GM23338 (cell line): ENCODE measurements around the gene CRMP1. TPM values are rescaled to one million over a fixed set of nuclear protein-coding genes. Genes with fewer than 3 reads are reported as not detected.

Experiments used
- ATAC-seq: fragments of 200-7000 bp; cut with Tn5 transposase; 3 replicates; pipeline ENCODE4 v1.9.1; 2020
- DNase-seq: peaks from one replicate; pipeline ENCODE4 v3.0.0-alpha.2; 2015; ENCODE audit warnings: low spot score
- H2AFZ ChIP-seq: fragments of 200-600 bp; sonication (generic); 2 replicates; pipeline ENCODE4 v1.8.0; 2016; ENCODE audit warnings: antibody characterized with exemption, mild to moderate bottlenecking, moderate library complexity
- H3F3A ChIP-seq: fragments of 200-600 bp; sonication (generic); replicated peaks from 2 replicates; pipeline ENCODE4 v1.8.0; 2017; ENCODE audit warnings: antibody characterized with exemption, mixed run types, low read depth
- H3K27ac ChIP-seq: fragments of 200-600 bp; sonication (generic); 2 replicates; pipeline ENCODE4 v1.6.1; 2016; ENCODE audit warnings: low read depth
- H3K27me3 ChIP-seq: fragments of 200-600 bp; sonication (generic); 2 replicates; pipeline ENCODE4 v1.8.0; 2016; ENCODE audit warnings: mild to moderate bottlenecking, mixed run types, moderate library complexity; ENCODE audit not compliant: insufficient read depth
- H3K36me3 ChIP-seq: fragments of 200-600 bp; sonication (generic); 2 replicates; pipeline ENCODE4 v1.8.0; 2016; ENCODE audit warnings: mild to moderate bottlenecking; ENCODE audit not compliant: insufficient read depth
- H3K4me1 ChIP-seq: fragments of 200-600 bp; sonication (generic); 2 replicates; pipeline ENCODE4 v1.8.0; 2016; ENCODE audit warnings: mild to moderate bottlenecking, moderate library complexity; ENCODE audit not compliant: insufficient read depth
- H3K4me2 ChIP-seq: fragments of 200-600 bp; sonication (generic); 2 replicates; pipeline ENCODE4 v1.7.1; 2017; ENCODE audit warnings: mixed run types
- H3K4me3 ChIP-seq: fragments of 200-600 bp; sonication (generic); 2 replicates; pipeline ENCODE4 v1.6.1; 2016; ENCODE audit warnings: mixed run types
- H3K79me2 ChIP-seq: fragments of 200-600 bp; sonication (generic); replicated peaks from 2 replicates; pipeline ENCODE4 v1.8.0; 2017; ENCODE audit warnings: mild to moderate bottlenecking; ENCODE audit not compliant: insufficient read depth
- H3K9me2 ChIP-seq: fragments of 200-600 bp; sonication (generic); 2 replicates; pipeline ENCODE4 v1.8.0; 2017; ENCODE audit not compliant: insufficient read depth
- H4K20me1 ChIP-seq: fragments of 200-600 bp; sonication (generic); replicated peaks from 2 replicates; pipeline ENCODE4 v1.8.0; 2017; ENCODE audit warnings: mild to moderate bottlenecking; ENCODE audit not compliant: insufficient read depth
- H3K27ac Mint-ChIP-seq: 2 replicates; pipeline ENCODE4 v1.8.0; 2020; ENCODE audit warnings: inconsistent platforms, mild to moderate bottlenecking, moderate library complexity, mixed read lengths
- H3K27me3 Mint-ChIP-seq: 3 replicates; pipeline ENCODE4 v1.8.0; 2022; ENCODE audit warnings: low read depth, mild to moderate bottlenecking, moderate library complexity, mixed read lengths, inconsistent platforms; ENCODE audit not compliant: insufficient read depth, poor library complexity
- H3K36me3 Mint-ChIP-seq: 3 replicates; pipeline ENCODE4 v1.8.0; 2021; ENCODE audit warnings: low read depth, mild to moderate bottlenecking, inconsistent platforms, moderate library complexity, mixed read lengths
- H3K4me1 Mint-ChIP-seq: 3 replicates; pipeline ENCODE4 v1.8.0; 2020; ENCODE audit warnings: mild to moderate bottlenecking, inconsistent platforms, mixed read lengths
- H3K4me3 Mint-ChIP-seq: 3 replicates; pipeline ENCODE4 v1.8.0; 2021; ENCODE audit warnings: moderate library complexity, mild to moderate bottlenecking, inconsistent platforms, mixed read lengths
- H3K9me3 Mint-ChIP-seq: 3 replicates; pipeline ENCODE4 v1.8.0; 2020; ENCODE audit warnings: moderate library complexity, mild to moderate bottlenecking, inconsistent platforms, mixed read lengths
- CREB1 ChIP-seq: fragments of 250-450 bp; sonication (Bioruptor Pico); IDR thresholded peaks from 2 replicates; pipeline ENCODE4 v1.5.0; 2020; ENCODE audit warnings: low read depth, mild to moderate bottlenecking, moderate library complexity
- EZH2 ChIP-seq: fragments of 200-600 bp; sonication (generic); IDR thresholded peaks from one replicate; pipeline ENCODE4 v1.8.0; 2017; ENCODE audit warnings: antibody characterized with exemption, mild to moderate bottlenecking, low read depth; ENCODE audit not compliant: unreplicated experiment
- EZH2phosphoT487 ChIP-seq: fragments of 200-600 bp; sonication (generic); IDR thresholded peaks from one replicate; pipeline ENCODE4 v1.8.1; 2018; ENCODE audit warnings: antibody characterized with exemption; ENCODE audit not compliant: unreplicated experiment
- JUNB ChIP-seq: IDR thresholded peaks from one replicate; pipeline ENCODE4 v1.6.1; 2016; ENCODE audit warnings: antibody characterized with exemption; ENCODE audit not compliant: unreplicated experiment
- NANOG ChIP-seq: IDR thresholded peaks from 2 replicates; pipeline ENCODE4 v1.6.1; 2016; ENCODE audit warnings: antibody characterized with exemption, borderline replicate concordance
- POLR2AphosphoS5 ChIP-seq: IDR thresholded peaks from 2 replicates; pipeline ENCODE4 v1.6.1; 2016; ENCODE audit warnings: antibody characterized with exemption, low read depth
- STAT1 ChIP-seq: IDR thresholded peaks from one replicate; pipeline ENCODE4 v1.6.1; 2016; ENCODE audit warnings: antibody characterized with exemption; ENCODE audit not compliant: unreplicated experiment
- ZNF114 ChIP-seq: fragments of 250-450 bp; sonication (Bioruptor Pico); IDR thresholded peaks from 2 replicates; pipeline ENCODE4 v1.5.0; 2020; ENCODE audit warnings: mild to moderate bottlenecking, moderate library complexity
- ZNF331 ChIP-seq: fragments of 250-450 bp; sonication (Bioruptor Pico); IDR thresholded peaks from 2 replicates; pipeline ENCODE4 v1.5.0; 2020; ENCODE audit warnings: low read depth, mild to moderate bottlenecking, moderate library complexity
- polyA plus RNA-seq: library from polyadenylated mRNA; unstranded; fragments of >200 nt; fragmentation: Nextera tagmentation; extraction: Ambion mirVana; gene quantifications from 2 replicates; pipeline ENCODE4 v1.2.1, GENCODE V29; 2016
- total RNA-seq: library from RNA; depleted of rRNA; stranded (reverse); fragments of >200 nt; shearing (Covaris generic); gene quantifications from 2 replicates; pipeline ENCODE4 v1.2.3, GENCODE V29; 2014
- TF ChIP-seq, protein P1 (sequence below): fragments of 250-450 bp; sonication (Bioruptor Pico); IDR thresholded peaks from 2 replicates; pipeline ENCODE4 v1.5.0; 2020; ENCODE audit warnings: mild to moderate bottlenecking, moderate library complexity
- TF ChIP-seq, protein P2 (sequence below): IDR thresholded peaks from one replicate; pipeline ENCODE4 v1.6.1; 2018; ENCODE audit warnings: antibody characterized with exemption; ENCODE audit not compliant: unreplicated experiment
- TF ChIP-seq, protein P3 (sequence below), 2 experiments: fragments of 200-600 bp in 1 of 2; sonication (generic) in 1 of 2; conservative IDR thresholded peaks; 2 replicates each; pipeline versions ENCODE4 v1.5.1 to v1.6.1; 2016 to 2017; ENCODE audit warnings: antibody characterized with exemption in 2 of 2, low read depth in 2 of 2, mild to moderate bottlenecking in 2 of 2, moderate library complexity in 1 of 2
- TF ChIP-seq, protein P4 (sequence below): IDR thresholded peaks from 2 replicates; pipeline ENCODE4 v1.6.1; 2016; ENCODE audit warnings: antibody characterized with exemption

The CRMP1 gene
- total and polyA plus RNA-seq, 2 experiments from 2014 or later = 52.7 to 146 TPM

DNA sequence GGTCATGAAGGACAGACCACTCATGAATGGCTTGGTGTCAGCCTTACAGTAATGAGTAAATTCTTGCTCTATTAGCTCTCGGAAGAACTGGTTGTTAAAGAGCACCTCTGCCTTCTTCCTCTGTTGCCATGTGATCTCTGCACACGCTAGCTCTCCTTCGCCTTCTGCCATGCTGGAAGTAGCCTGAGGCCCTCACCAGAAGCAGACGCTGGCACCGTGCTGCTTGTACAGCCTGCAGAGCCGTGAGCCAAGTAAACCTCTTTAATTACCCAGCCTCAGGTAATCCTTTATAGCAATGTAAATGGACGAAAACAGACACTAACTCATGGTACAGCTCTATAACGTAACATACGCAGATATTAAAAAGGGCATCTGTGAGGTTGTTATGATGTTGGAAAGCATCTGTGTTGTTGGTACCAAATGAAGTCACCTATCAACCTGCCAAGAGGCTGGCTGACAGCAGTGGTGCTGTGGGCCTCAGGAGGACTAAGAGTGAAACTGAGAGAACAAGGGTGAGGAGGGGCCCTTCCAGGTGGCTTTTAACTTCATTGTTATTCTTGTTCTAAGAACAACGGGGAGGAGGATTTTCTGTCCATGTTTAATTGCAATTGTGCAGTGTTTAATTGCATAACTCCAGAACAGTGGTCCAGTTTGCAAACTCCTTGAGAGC lies 69.2 kb downstream of the CRMP1 start:
- Mint-ChIP-seq H3K27me3 (peaks cover 10% of the 10 kb centered on the region), H3K4me1 (peaks cover 6% of the 10 kb centered on the region; the same call in 1 of the 3 replicates), H3K36me3 (peaks cover 84% of the 10 kb centered on the region), H3K4me3 (no peak overlapping the region), H3K27ac (no peak overlapping the region), H3K9me3 (no peaks in the 10 kb centered on the region)
- Histone ChIP-seq H3K27ac (no peak overlapping the region), H3K79me2 (no peaks in the 10 kb centered on the region), H3K9me2 (no peaks in the 10 kb centered on the region), H3K4me1 (no peaks in the 10 kb centered on the region), H3K4me2 (no peak overlapping the region), H3K4me3 (no peak overlapping the region), H4K20me1 (peaks cover 26% of the 10 kb centered on the region), H3K27me3 (no peaks in the 10 kb centered on the region), H3F3A (peaks cover 8% of the 10 kb centered on the region; the same call in 1 of the 2 replicates), H3K36me3 (peaks cover 7% of the 10 kb centered on the region), H2AFZ (no peak overlapping the region)
- no peak for ATAC-seq
- TF ChIP-seq EZH2phosphoT487 = no peak
- TF ChIP-seq STAT1 = no peak
- TF ChIP-seq, protein P1, sequence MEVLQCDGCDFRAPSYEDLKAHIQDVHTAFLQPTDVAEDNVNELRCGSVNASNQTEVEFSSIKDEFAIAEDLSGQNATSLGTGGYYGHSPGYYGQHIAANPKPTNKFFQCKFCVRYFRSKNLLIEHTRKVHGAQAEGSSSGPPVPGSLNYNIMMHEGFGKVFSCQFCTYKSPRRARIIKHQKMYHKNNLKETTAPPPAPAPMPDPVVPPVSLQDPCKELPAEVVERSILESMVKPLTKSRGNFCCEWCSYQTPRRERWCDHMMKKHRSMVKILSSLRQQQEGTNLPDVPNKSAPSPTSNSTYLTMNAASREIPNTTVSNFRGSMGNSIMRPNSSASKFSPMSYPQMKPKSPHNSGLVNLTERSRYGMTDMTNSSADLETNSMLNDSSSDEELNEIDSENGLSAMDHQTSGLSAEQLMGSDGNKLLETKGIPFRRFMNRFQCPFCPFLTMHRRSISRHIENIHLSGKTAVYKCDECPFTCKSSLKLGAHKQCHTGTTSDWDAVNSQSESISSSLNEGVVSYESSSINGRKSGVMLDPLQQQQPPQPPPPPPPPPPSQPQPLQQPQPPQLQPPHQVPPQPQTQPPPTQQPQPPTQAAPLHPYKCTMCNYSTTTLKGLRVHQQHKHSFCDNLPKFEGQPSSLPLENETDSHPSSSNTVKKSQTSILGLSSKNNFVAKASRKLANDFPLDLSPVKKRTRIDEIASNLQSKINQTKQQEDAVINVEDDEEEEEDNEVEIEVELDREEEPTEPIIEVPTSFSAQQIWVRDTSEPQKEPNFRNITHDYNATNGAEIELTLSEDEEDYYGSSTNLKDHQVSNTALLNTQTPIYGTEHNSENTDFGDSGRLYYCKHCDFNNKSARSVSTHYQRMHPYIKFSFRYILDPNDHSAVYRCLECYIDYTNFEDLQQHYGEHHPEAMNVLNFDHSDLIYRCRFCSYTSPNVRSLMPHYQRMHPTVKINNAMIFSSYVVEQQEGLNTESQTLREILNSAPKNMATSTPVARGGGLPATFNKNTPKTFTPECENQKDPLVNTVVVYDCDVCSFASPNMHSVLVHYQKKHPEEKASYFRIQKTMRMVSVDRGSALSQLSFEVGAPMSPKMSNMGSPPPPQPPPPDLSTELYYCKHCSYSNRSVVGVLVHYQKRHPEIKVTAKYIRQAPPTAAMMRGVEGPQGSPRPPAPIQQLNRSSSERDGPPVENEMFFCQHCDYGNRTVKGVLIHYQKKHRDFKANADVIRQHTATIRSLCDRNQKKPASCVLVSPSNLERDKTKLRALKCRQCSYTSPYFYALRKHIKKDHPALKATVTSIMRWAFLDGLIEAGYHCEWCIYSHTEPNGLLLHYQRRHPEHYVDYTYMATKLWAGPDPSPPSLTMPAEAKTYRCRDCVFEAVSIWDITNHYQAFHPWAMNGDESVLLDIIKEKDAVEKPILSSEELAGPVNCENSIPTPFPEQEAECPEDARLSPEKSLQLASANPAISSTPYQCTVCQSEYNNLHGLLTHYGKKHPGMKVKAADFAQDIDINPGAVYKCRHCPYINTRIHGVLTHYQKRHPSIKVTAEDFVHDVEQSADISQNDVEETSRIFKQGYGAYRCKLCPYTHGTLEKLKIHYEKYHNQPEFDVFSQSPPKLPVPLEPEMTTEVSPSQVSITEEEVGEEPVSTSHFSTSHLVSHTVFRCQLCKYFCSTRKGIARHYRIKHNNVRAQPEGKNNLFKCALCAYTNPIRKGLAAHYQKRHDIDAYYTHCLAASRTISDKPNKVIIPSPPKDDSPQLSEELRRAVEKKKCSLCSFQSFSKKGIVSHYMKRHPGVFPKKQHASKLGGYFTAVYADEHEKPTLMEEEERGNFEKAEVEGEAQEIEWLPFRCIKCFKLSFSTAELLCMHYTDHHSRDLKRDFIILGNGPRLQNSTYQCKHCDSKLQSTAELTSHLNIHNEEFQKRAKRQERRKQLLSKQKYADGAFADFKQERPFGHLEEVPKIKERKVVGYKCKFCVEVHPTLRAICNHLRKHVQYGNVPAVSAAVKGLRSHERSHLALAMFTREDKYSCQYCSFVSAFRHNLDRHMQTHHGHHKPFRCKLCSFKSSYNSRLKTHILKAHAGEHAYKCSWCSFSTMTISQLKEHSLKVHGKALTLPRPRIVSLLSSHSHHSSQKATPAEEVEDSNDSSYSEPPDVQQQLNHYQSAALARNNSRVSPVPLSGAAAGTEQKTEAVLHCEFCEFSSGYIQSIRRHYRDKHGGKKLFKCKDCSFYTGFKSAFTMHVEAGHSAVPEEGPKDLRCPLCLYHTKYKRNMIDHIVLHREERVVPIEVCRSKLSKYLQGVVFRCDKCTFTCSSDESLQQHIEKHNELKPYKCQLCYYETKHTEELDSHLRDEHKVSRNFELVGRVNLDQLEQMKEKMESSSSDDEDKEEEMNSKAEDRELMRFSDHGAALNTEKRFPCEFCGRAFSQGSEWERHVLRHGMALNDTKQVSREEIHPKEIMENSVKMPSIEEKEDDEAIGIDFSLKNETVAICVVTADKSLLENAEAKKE (CRISPR knock-in tag) = no peak
- no peak for TF ChIP-seq EZH2
- TF ChIP-seq, protein P2, sequence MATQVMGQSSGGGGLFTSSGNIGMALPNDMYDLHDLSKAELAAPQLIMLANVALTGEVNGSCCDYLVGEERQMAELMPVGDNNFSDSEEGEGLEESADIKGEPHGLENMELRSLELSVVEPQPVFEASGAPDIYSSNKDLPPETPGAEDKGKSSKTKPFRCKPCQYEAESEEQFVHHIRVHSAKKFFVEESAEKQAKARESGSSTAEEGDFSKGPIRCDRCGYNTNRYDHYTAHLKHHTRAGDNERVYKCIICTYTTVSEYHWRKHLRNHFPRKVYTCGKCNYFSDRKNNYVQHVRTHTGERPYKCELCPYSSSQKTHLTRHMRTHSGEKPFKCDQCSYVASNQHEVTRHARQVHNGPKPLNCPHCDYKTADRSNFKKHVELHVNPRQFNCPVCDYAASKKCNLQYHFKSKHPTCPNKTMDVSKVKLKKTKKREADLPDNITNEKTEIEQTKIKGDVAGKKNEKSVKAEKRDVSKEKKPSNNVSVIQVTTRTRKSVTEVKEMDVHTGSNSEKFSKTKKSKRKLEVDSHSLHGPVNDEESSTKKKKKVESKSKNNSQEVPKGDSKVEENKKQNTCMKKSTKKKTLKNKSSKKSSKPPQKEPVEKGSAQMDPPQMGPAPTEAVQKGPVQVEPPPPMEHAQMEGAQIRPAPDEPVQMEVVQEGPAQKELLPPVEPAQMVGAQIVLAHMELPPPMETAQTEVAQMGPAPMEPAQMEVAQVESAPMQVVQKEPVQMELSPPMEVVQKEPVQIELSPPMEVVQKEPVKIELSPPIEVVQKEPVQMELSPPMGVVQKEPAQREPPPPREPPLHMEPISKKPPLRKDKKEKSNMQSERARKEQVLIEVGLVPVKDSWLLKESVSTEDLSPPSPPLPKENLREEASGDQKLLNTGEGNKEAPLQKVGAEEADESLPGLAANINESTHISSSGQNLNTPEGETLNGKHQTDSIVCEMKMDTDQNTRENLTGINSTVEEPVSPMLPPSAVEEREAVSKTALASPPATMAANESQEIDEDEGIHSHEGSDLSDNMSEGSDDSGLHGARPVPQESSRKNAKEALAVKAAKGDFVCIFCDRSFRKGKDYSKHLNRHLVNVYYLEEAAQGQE = no peak
- TF ChIP-seq POLR2AphosphoS5 = no peak
- TF ChIP-seq NANOG = no peak
- TF ChIP-seq, protein P3, sequence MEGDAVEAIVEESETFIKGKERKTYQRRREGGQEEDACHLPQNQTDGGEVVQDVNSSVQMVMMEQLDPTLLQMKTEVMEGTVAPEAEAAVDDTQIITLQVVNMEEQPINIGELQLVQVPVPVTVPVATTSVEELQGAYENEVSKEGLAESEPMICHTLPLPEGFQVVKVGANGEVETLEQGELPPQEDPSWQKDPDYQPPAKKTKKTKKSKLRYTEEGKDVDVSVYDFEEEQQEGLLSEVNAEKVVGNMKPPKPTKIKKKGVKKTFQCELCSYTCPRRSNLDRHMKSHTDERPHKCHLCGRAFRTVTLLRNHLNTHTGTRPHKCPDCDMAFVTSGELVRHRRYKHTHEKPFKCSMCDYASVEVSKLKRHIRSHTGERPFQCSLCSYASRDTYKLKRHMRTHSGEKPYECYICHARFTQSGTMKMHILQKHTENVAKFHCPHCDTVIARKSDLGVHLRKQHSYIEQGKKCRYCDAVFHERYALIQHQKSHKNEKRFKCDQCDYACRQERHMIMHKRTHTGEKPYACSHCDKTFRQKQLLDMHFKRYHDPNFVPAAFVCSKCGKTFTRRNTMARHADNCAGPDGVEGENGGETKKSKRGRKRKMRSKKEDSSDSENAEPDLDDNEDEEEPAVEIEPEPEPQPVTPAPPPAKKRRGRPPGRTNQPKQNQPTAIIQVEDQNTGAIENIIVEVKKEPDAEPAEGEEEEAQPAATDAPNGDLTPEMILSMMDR (conservative IDR thresholded peaks at IDR 0.05; ENCODE audit: low read depth in 2 of 2) = no peak
- TF ChIP-seq ZNF331 (CRISPR knock-in tag) = no peak
- TF ChIP-seq, protein P4, sequence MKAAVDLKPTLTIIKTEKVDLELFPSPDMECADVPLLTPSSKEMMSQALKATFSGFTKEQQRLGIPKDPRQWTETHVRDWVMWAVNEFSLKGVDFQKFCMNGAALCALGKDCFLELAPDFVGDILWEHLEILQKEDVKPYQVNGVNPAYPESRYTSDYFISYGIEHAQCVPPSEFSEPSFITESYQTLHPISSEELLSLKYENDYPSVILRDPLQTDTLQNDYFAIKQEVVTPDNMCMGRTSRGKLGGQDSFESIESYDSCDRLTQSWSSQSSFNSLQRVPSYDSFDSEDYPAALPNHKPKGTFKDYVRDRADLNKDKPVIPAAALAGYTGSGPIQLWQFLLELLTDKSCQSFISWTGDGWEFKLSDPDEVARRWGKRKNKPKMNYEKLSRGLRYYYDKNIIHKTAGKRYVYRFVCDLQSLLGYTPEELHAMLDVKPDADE = no peak
- no peak for TF ChIP-seq CREB1 (CRISPR knock-in tag)
- no peak for TF ChIP-seq ZNF114 (CRISPR knock-in tag)
- no peak for TF ChIP-seq JUNB
- no peak for DNase-seq
